HepG2 (cell line): Measurements from ENCODE around the gene BPIFB2. TPM values are rescaled to one million over a fixed set of nuclear protein-coding genes. Genes with fewer than 3 reads are reported as not detected.

Experiments
- ATF4 ChIP-seq, 2 experiments: fragments of 450-650 bp in 1 of 2; sonication (generic) in 1 of 2; formaldehyde crosslinking; IDR thresholded peaks; 2 replicates each; pipeline versions ENCODE4 v1.5.0 to v1.8.0; 2020 to 2022; ENCODE audit warnings: mild to moderate bottlenecking in 1 of 2, missing genetic modification reagents in 1 of 2
- MAFF ChIP-seq: IDR thresholded peaks from 2 replicates; pipeline ENCODE4 v1.6.1; 2011; ENCODE audit warnings: low read depth, low read length, improper control_type of control experiment
- MIER2 ChIP-seq: IDR thresholded peaks from 2 replicates; pipeline ENCODE4 v1.6.1; 2016; ENCODE audit warnings: missing biosample characterization, missing genetic modification reagents
- POGK ChIP-seq: sonication (generic); formaldehyde crosslinking; conservative IDR thresholded peaks from 2 replicates; pipeline ENCODE4 v1.8.0; 2022; ENCODE audit warnings: mild to moderate bottlenecking, moderate library complexity, missing genetic modification reagents
- PTBP1 ChIP-seq: fragments of 200-400 bp; formaldehyde crosslinking; IDR thresholded peaks from 2 replicates; pipeline ENCODE4 v1.6.1; 2018; ENCODE audit warnings: low read length, low read depth; ENCODE audit not compliant: poor library complexity, severe bottlenecking
- RBAK ChIP-seq: sonication (generic); formaldehyde crosslinking; IDR thresholded peaks from 2 replicates; pipeline ENCODE4 v1.5.1; 2020; ENCODE audit warnings: mild to moderate bottlenecking, missing genetic modification reagents
- RCOR2 ChIP-seq: IDR thresholded peaks from 2 replicates; pipeline ENCODE4 v1.6.1; 2016; ENCODE audit warnings: missing biosample characterization, missing genetic modification reagents
- TFE3 ChIP-seq: IDR thresholded peaks from 2 replicates; pipeline ENCODE4 v1.6.1; 2016
- THYN1 ChIP-seq: sonication (generic); formaldehyde crosslinking; IDR thresholded peaks from 2 replicates; pipeline ENCODE4 v1.8.1; 2023; ENCODE audit warnings: low read depth, mild to moderate bottlenecking, moderate library complexity, missing genetic modification reagents, borderline replicate concordance
- ZNF256 ChIP-seq: sonication (generic); formaldehyde crosslinking; conservative IDR thresholded peaks from 2 replicates; pipeline ENCODE4 v1.4.0; 2020; ENCODE audit warnings: missing genetic modification reagents
- ZNF362 ChIP-seq: sonication (generic); formaldehyde crosslinking; IDR thresholded peaks from 2 replicates; pipeline ENCODE4 v1.4.0; 2020; ENCODE audit warnings: missing genetic modification reagents, mild to moderate bottlenecking, borderline replicate concordance
- ZNF710 ChIP-seq: sonication (generic); formaldehyde crosslinking; IDR thresholded peaks from 2 replicates; pipeline ENCODE4 v1.5.0; 2020; ENCODE audit warnings: mild to moderate bottlenecking, missing genetic modification reagents, borderline replicate concordance
- ZNF761 ChIP-seq: sonication (generic); formaldehyde crosslinking; conservative IDR thresholded peaks from 2 replicates; pipeline ENCODE4 v1.4.0; 2020; ENCODE audit warnings: mild to moderate bottlenecking, missing genetic modification reagents
- ZNF792 ChIP-seq: IDR thresholded peaks from 2 replicates; pipeline ENCODE4 v1.6.1; 2016
- ZSCAN20 ChIP-seq: sonication (generic); formaldehyde crosslinking; IDR thresholded peaks from 2 replicates; pipeline ENCODE4 v1.4.0; 2020; ENCODE audit warnings: missing genetic modification reagents, mild to moderate bottlenecking, borderline replicate concordance
- polyA plus RNA-seq, 8 experiments: library from polyadenylated mRNA; depleted of rRNA in 3 of 8; stranded (reverse) in 7 of 8; unstranded in 1 of 8; fragments of >200 nt; fragmentation: Illumina TruSeq in 4 of 8; extraction: Trizol in 4 of 8; gene quantifications; 2 replicates each; pipeline versions ENCODE4 v1.2.1 to v1.2.3, GENCODE V29; 2011 to 2016; ENCODE audit warnings: low read depth in 4 of 8, missing spikeins in 1 of 8, mixed read lengths in 1 of 8; ENCODE audit not compliant: insufficient read depth in 1 of 8
- total RNA-seq, 5 experiments: library from RNA; depleted of rRNA; stranded (reverse); fragments of >200 nt; fragmentation: Illumina TruSeq; extraction: Trizol; gene quantifications; 2 replicates each; pipeline ENCODE4 v1.2.3, GENCODE V29; 2016; ENCODE audit warnings: low read depth in 1 of 5
- TF ChIP-seq, protein P1 (sequence below): sonication (generic); formaldehyde crosslinking; IDR thresholded peaks from 2 replicates; pipeline ENCODE4 v1.4.0; 2020; ENCODE audit warnings: missing genetic modification reagents, borderline replicate concordance

BPIFB2 gene
- total and polyA plus RNA-seq, 2 of the 13 experiments (the other 11 are each of a cell fraction or from before 2014, with no cell fraction given) = 54.5 to 902 TPM

DNA sequence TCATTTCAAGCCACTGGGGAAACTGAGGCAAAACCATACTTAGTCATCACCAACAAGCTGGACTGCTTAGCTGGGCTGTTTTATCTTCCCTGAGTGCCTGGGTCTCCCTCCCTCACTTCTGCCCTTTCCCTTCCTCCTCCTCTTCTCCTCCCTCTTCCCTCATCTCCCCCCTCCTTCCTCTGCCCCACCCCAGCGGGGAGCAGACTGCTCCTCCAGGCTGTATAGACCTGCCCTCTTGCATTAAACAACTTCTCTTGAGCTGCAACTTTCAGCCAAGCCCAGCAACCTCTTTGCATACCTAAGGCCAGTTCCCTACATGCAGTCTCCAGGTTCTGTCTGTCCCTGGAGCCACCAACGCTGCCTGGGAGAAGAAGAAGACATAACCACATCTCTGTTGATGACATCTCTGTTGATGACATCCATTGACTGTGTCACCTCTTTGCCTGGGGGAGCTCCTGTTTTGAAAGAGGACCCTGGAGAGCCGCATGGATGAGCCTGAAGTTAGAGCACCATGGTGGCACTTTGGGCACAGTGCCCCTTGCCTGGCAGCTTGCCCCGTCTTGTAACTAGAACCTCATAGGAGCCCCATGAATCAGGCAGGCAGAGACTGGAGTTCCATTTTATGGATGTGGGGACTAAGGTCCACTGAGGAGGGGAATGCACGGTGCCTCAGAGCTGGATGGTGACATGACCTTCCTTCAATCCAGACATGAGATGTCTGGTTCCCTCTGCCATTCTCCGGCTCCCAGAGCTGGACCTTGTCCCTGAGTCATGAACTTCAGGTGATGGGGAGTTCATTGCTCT is 16.1 kb downstream of the BPIFB2 start (continued):
- TF ChIP-seq MIER2 (CRISPR knock-in tag) (no peak), RBAK (CRISPR knock-in tag) (no peak), POGK (no peak), ZSCAN20 (no peak), MAFF (no peak), ZNF761 (CRISPR knock-in tag) (0 out of 2 replicates have a peak, but pooled peaks have one; percentile 18), ZNF256 (CRISPR knock-in tag) (no peak), THYN1 (CRISPR knock-in tag) (no peak), TFE3 (CRISPR knock-in tag) (no peak), PTBP1 (no peak), ZNF792 (CRISPR knock-in tag) (no peak), ZNF710 (CRISPR knock-in tag) (0 out of 2 replicates have a peak, but pooled peaks have one; percentile 40), ATF4 (CRISPR knock-in tag; IDR thresholded peaks at IDR 0.05) (0 out of 4 replicates have a peak, but pooled peaks of 1 of the 2 experiments have one; percentile 25), ZNF362 (CRISPR knock-in tag) (no peak), RCOR2 (no peak)
- TF ChIP-seq, protein P1, sequence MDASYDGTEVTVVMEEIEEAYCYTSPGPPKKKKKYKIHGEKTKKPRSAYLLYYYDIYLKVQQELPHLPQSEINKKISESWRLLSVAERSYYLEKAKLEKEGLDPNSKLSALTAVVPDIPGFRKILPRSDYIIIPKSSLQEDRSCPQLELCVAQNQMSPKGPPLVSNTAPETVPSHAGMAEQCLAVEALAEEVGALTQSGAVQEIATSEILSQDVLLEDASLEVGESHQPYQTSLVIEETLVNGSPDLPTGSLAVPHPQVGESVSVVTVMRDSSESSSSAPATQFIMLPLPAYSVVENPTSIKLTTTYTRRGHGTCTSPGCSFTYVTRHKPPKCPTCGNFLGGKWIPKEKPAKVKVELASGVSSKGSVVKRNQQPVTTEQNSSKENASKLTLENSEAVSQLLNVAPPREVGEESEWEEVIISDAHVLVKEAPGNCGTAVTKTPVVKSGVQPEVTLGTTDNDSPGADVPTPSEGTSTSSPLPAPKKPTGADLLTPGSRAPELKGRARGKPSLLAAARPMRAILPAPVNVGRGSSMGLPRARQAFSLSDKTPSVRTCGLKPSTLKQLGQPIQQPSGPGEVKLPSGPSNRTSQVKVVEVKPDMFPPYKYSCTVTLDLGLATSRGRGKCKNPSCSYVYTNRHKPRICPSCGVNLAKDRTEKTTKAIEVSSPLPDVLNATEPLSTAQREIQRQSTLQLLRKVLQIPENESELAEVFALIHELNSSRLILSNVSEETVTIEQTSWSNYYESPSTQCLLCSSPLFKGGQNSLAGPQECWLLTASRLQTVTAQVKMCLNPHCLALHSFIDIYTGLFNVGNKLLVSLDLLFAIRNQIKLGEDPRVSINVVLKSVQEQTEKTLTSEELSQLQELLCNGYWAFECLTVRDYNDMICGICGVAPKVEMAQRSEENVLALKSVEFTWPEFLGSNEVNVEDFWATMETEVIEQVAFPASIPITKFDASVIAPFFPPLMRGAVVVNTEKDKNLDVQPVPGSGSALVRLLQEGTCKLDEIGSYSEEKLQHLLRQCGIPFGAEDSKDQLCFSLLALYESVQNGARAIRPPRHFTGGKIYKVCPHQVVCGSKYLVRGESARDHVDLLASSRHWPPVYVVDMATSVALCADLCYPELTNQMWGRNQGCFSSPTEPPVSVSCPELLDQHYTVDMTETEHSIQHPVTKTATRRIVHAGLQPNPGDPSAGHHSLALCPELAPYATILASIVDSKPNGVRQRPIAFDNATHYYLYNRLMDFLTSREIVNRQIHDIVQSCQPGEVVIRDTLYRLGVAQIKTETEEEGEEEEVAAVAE (CRISPR knock-in tag) = no peak
